Skeletal muscle tissue (tissue), 4 donors: ENCODE data around the gene HEXD. TPM values are rescaled to one million over a fixed set of nuclear protein-coding genes. Genes with fewer than 3 reads are reported as not detected.
"Not testable (repeated sequence)": the region's sequence is repeated elsewhere in the genome, so short reads cannot be mapped to it uniquely, and the experiment has no call there.

Source experiments
- H3K27ac ChIP-seq: one replicate; pipeline ENCODE4 v1.7.0; 2013; ENCODE audit warnings: mild to moderate bottlenecking, low read depth, low read length, inconsistent platforms
- H3K27me3 ChIP-seq, 3 donors: one replicate each; pipeline ENCODE4 v1.7.0; 2013; ENCODE audit warnings: low read length in 3 of 3; ENCODE audit not compliant: control insufficient read depth in 3 of 3, insufficient read depth in 3 of 3
- H3K36me3 ChIP-seq, 3 donors: one replicate each; pipeline ENCODE4 v1.7.0; 2013; ENCODE audit warnings: low read length in 3 of 3; ENCODE audit not compliant: control insufficient read depth in 3 of 3, insufficient read depth in 3 of 3
- H3K4me1 ChIP-seq, 3 donors: one replicate each; pipeline ENCODE4 v1.7.0; 2013; ENCODE audit warnings: low read length in 3 of 3, mild to moderate bottlenecking in 3 of 3; ENCODE audit not compliant: control insufficient read depth in 3 of 3, insufficient read depth in 3 of 3
- H3K4me3 ChIP-seq, 3 donors: one replicate each; pipeline ENCODE4 v1.7.0; 2013; ENCODE audit warnings: low read length in 3 of 3
- H3K9ac ChIP-seq, 3 donors: one replicate each; pipeline ENCODE4 v1.7.0; 2013; ENCODE audit warnings: low read length in 3 of 3, mild to moderate bottlenecking in 3 of 3, moderate library complexity in 2 of 3, low read depth in 1 of 3
- H3K9me3 ChIP-seq, 3 donors: one replicate each; pipeline ENCODE4 v1.7.0; 2013; ENCODE audit warnings: low read length in 3 of 3; ENCODE audit not compliant: control insufficient read depth in 3 of 3
- total RNA-seq: library from RNA; depleted of rRNA; stranded (reverse); fragments of >200 nt; gene quantifications from one replicate; pipeline ENCODE4 v1.2.3, GENCODE V29; 2014
- donor health status: Osteomylitis.

The HEXD gene
- total RNA-seq, 1 donor from 2014 or later = 11.5 TPM

GRCh38 chr17:82374626-82375331, 43.4 kb upstream of the HEXD start:
- Histone ChIP-seq H3K27ac (no peak overlapping the region), H3K27me3 (peaks cover 36 to 61% (median 50%) of the 10 kb centered on the region in 3 donors), H3K9ac (no peak overlapping the region), H3K9me3 (no peaks in the 10 kb centered on the region), H3K36me3 (no peaks in the 10 kb centered on the region), H3K4me1 (peaks cover 13 to 34% (median 25%) of the 10 kb centered on the region in 3 donors), H3K4me3 (no peak overlapping the region)

- Histone ChIP-seq H3K9me3 (no peaks in the 10 kb centered on the region), H3K27me3 (peaks cover 39 to 61% (median 49%) of the 10 kb centered on the region in 3 donors), H3K4me1 (peaks cover 11 to 31% (median 27%) of the 10 kb centered on the region in 3 donors), H3K4me3 (no peak overlapping the region), H3K27ac (no peak overlapping the region), H3K36me3 (no peaks in the 10 kb centered on the region), H3K9ac (no peak overlapping the region)
Measured at GRCh38 chr17:82375359-82376041, 42.6 kb upstream of the HEXD start.

GRCh38 chr17:82376042-82376730, 42.0 kb upstream of the HEXD start:
- Histone ChIP-seq H3K27ac (no peak overlapping the region), H3K36me3 (no peaks in the 10 kb centered on the region), H3K9ac (no peak overlapping the region), H3K27me3 (peaks cover 39 to 61% (median 49%) of the 10 kb centered on the region in 3 donors), H3K4me1 (peaks cover 13 to 31% (median 21%) of the 10 kb centered on the region in 3 donors), H3K4me3 (no peak overlapping the region), H3K9me3 (no peaks in the 10 kb centered on the region)

GRCh38 chr17:82377294-82377693, 40.9 kb upstream of the HEXD start:
- H3K27ac ChIP-seq, H3K9me3 ChIP-seq, H3K4me3 ChIP-seq, H3K36me3 ChIP-seq, H3K9ac ChIP-seq: not testable (repeated sequence)
- peaks cover 17 to 27% (median 20%) of the 10 kb centered on the region in 3 donors for H3K4me1 ChIP-seq
- peaks cover 39 to 57% (median 51%) of the 10 kb centered on the region in 3 donors for H3K27me3 ChIP-seq

- peaks cover 39 to 51% (median 45%) of the 10 kb centered on the region in 3 donors for H3K27me3 ChIP-seq
- peaks cover 17 to 22% (median 18%) of the 10 kb centered on the region in 3 donors for H3K4me1 ChIP-seq
- H3K9me3 ChIP-seq = no peaks in the 10 kb centered on the region
- no peaks in the 10 kb centered on the region for H3K36me3 ChIP-seq
- H3K9ac ChIP-seq = peak overlapping the region in 1 of 3 donors; percentile 40
- no peak overlapping the region for H3K4me3 ChIP-seq
- no peak overlapping the region for H3K27ac ChIP-seq
Measured at GRCh38 chr17:82377924-82378740, 40.0 kb upstream of the HEXD start.

GRCh38 chr17:82378741-82379021, 39.5 kb upstream of the HEXD start:
- Histone ChIP-seq H3K27ac (no peak overlapping the region), H3K9me3 (no peaks in the 10 kb centered on the region), H3K4me1 (peaks cover 21 to 26% (median 22%) of the 10 kb centered on the region in 3 donors), H3K9ac (no peak overlapping the region), H3K4me3 (no peak overlapping the region), H3K36me3 (no peaks in the 10 kb centered on the region), H3K27me3 (peaks cover 39 to 55% (median 48%) of the 10 kb centered on the region in 3 donors)

- peaks cover 27 to 49% (median 35%) of the 10 kb centered on the region in 3 donors for H3K27me3 ChIP-seq
- H3K9me3 ChIP-seq = no peaks in the 10 kb centered on the region
- H3K4me3 ChIP-seq = peak overlapping the region; percentile 50 to 65 (median 56)
- H3K9ac ChIP-seq = peak overlapping the region in 1 of 3 donors; percentile 11
- H3K36me3 ChIP-seq = no peaks in the 10 kb centered on the region
- no peak overlapping the region for H3K27ac ChIP-seq
- peaks cover 34 to 43% (median 43%) of the 10 kb centered on the region in 3 donors for H3K4me1 ChIP-seq
Measured at GRCh38 chr17:82380860-82381702, 37.1 kb upstream of the HEXD start.

GRCh38 chr17:82381703-82382009, 36.5 kb upstream of the HEXD start:
- Histone ChIP-seq H3K4me1 (peaks cover 34 to 46% (median 43%) of the 10 kb centered on the region in 3 donors), H3K27me3 (peaks cover 26 to 49% (median 35%) of the 10 kb centered on the region in 3 donors), H3K4me3 (peak overlapping the region; percentile 50 to 65 (median 56))
- not testable (repeated sequence) for H3K36me3 ChIP-seq, H3K9me3 ChIP-seq, H3K27ac ChIP-seq, H3K9ac ChIP-seq
